Vagina (tissue), 2 donors: ENCODE measurements around the gene GLG1. TPM values are rescaled to one million over a fixed set of nuclear protein-coding genes. Genes with fewer than 3 reads are reported as not detected.
A peak's percentile ranks its signal among the peaks of the same experiment; 100 is the strongest.

Source experiments
- DNase-seq, 2 donors: peaks; one replicate each; pipeline ENCODE4 v3.0.0-alpha.2; 2017; ENCODE audit errors: extremely low spot score in 2 of 2
- H3K27ac ChIP-seq: fragments of 200-600 bp; sonication (generic); one replicate; pipeline ENCODE4 v1.5.1; 2019
- H3K27me3 ChIP-seq: fragments of 200-600 bp; sonication (generic); one replicate; pipeline ENCODE4 v1.5.1; 2019
- H3K36me3 ChIP-seq, 2 donors: fragments of 200-600 bp; sonication (generic); one replicate each; pipeline ENCODE4 v1.5.1; 2017 to 2019
- H3K4me1 ChIP-seq: fragments of 200-600 bp; sonication (generic); one replicate; pipeline ENCODE4 v1.5.1; 2019
- H3K4me3 ChIP-seq, 2 donors: fragments of 200-600 bp; sonication (generic); 1 replicate in 1 of 2; 2 replicates in 1 of 2; pipeline ENCODE4 v1.5.1; 2016 to 2019
- H3K9me3 ChIP-seq: fragments of 200-600 bp; sonication (generic); one replicate; pipeline ENCODE4 v1.5.1; 2019
- POLR2A ChIP-seq, 2 donors: fragments of 450-650 bp; IDR thresholded peaks; one replicate each; pipeline ENCODE4 v1.6.1; 2017; ENCODE audit warnings: antibody characterized with exemption in 2 of 2, mild to moderate bottlenecking in 2 of 2, moderate library complexity in 2 of 2
- POLR2AphosphoS5 ChIP-seq, 2 donors: sonication (generic); formaldehyde crosslinking; IDR thresholded peaks; one replicate each; pipeline ENCODE4 v1.9.0; 2017; ENCODE audit warnings: antibody characterized with exemption in 2 of 2, mild to moderate bottlenecking in 2 of 2, low read depth in 1 of 2; ENCODE audit not compliant: insufficient read depth in 1 of 2
- intact Hi-C: fragments of 100-400 bp; cut with DNase I; formaldehyde crosslinking; loops from one replicate; pipeline ENCODE4 v1.15.1; 2023
- total RNA-seq: library from RNA; depleted of rRNA; stranded (reverse); fragments of >200 nt; gene quantifications from one replicate; pipeline ENCODE4 v1.2.3, GENCODE V29; 2016
- TF ChIP-seq, protein P1 (sequence below), 3 experiments: fragments of 450-650 bp in 2 of 3; fragments of 200-600 bp in 1 of 3; sonication (generic) in 1 of 3; IDR thresholded peaks; one replicate each; pipeline ENCODE4 v1.5.1; 2017 to 2019; ENCODE audit warnings: antibody characterized with exemption in 3 of 3, mild to moderate bottlenecking in 2 of 3, moderate library complexity in 2 of 3

Gene GLG1
- total RNA-seq, 1 donor from 2014 or later: 76.9 TPM

GRCh38 chr16:74455619-74456289, 151.2 kb downstream of the GLG1 start:
- intact Hi-C loops: loop anchor here (10.0 kb wide), 1 partner anchor 1331 kb away; no protein-coding TSS in a partner anchor
- no peak overlapping the region for H3K4me3 ChIP-seq
- H3K36me3 ChIP-seq: peaks cover 0 to 51% of the 10 kb centered on the region in 2 donors
- DNase-seq: no peak
- H3K4me1 ChIP-seq: peaks cover 3% of the 10 kb centered on the region
- H3K9me3 ChIP-seq: no peaks in the 10 kb centered on the region
- TF ChIP-seq POLR2AphosphoS5 (IDR thresholded peaks at IDR 0.05; ENCODE audit: insufficient read depth in 1 of 2, low read depth in 1 of 2) (no peak), POLR2A (IDR thresholded peaks at IDR 0.05) (no peak)
- TF ChIP-seq, protein P1, sequence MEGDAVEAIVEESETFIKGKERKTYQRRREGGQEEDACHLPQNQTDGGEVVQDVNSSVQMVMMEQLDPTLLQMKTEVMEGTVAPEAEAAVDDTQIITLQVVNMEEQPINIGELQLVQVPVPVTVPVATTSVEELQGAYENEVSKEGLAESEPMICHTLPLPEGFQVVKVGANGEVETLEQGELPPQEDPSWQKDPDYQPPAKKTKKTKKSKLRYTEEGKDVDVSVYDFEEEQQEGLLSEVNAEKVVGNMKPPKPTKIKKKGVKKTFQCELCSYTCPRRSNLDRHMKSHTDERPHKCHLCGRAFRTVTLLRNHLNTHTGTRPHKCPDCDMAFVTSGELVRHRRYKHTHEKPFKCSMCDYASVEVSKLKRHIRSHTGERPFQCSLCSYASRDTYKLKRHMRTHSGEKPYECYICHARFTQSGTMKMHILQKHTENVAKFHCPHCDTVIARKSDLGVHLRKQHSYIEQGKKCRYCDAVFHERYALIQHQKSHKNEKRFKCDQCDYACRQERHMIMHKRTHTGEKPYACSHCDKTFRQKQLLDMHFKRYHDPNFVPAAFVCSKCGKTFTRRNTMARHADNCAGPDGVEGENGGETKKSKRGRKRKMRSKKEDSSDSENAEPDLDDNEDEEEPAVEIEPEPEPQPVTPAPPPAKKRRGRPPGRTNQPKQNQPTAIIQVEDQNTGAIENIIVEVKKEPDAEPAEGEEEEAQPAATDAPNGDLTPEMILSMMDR (IDR thresholded peaks at IDR 0.05): no peak
- no peak overlapping the region for H3K27ac ChIP-seq
- no peaks in the 10 kb centered on the region for H3K27me3 ChIP-seq

DNA sequence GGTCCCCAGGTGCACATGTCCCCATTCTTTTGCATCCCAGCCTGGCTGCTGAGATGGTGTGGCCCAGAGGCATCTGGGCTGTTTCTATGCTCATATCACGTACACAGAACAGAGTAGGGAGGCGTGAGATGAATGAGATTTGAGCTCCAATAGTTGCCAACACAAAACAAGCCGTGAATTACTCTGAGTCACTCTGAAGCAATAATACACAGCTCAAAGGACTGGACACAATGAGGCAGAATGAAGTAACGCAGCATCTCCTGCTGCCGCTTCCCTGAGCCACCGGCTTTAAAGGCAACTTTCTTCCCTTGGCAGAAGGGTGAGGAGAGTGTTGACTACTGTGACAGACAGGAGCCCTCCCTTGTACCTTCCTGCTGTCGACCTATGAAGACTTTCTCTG, 151.7 kb downstream of the GLG1 start:
- intact Hi-C loops: loop anchor here (10.0 kb wide), 1 partner anchor 1330 kb away; no protein-coding TSS in a partner anchor
- H3K9me3 ChIP-seq: no peaks in the 10 kb centered on the region
- TF ChIP-seq POLR2A (IDR thresholded peaks at IDR 0.05) (no peak), POLR2AphosphoS5 (IDR thresholded peaks at IDR 0.05; ENCODE audit: insufficient read depth in 1 of 2, low read depth in 1 of 2) (no peak)
- TF ChIP-seq, protein P1 (IDR thresholded peaks at IDR 0.05): no peak
- H3K4me3 ChIP-seq: no peak overlapping the region
- no peak for DNase-seq
- H3K27me3 ChIP-seq: no peaks in the 10 kb centered on the region
- peaks cover 9% of the 10 kb centered on the region for H3K4me1 ChIP-seq
- peaks cover 0 to 52% of the 10 kb centered on the region in 2 donors for H3K36me3 ChIP-seq
- no peak overlapping the region for H3K27ac ChIP-seq

- Histone ChIP-seq H3K4me1 (peaks cover 39% of the 10 kb centered on the region), H3K9me3 (no peaks in the 10 kb centered on the region), H3K36me3 (peaks cover 0 to 47% of the 10 kb centered on the region in 2 donors), H3K27me3 (no peaks in the 10 kb centered on the region), H3K4me3 (no peak overlapping the region), H3K27ac (peak overlapping the region; percentile 24)
- no peak for DNase-seq
- TF ChIP-seq POLR2A (IDR thresholded peaks at IDR 0.05) (no peak), POLR2AphosphoS5 (IDR thresholded peaks at IDR 0.05; ENCODE audit: insufficient read depth in 1 of 2, low read depth in 1 of 2) (no peak)
- TF ChIP-seq, protein P1 (IDR thresholded peaks at IDR 0.05): no peak
- intact Hi-C loops: loop anchor here (10.0 kb wide), 1 partner anchor 1327 kb away; no protein-coding TSS in a partner anchor
Measured at GRCh38 chr16:74451951-74452758, 154.8 kb downstream of the GLG1 start.

GRCh38 chr16:74450967-74451760, 155.8 kb downstream of the GLG1 start:
- intact Hi-C loops: loop anchor here (10.0 kb wide), 1 partner anchor 1326 kb away; no protein-coding TSS in a partner anchor
- Histone ChIP-seq H3K4me1 (peaks cover 45% of the 10 kb centered on the region), H3K9me3 (no peaks in the 10 kb centered on the region), H3K36me3 (peaks cover 0 to 38% of the 10 kb centered on the region in 2 donors), H3K4me3 (no peak overlapping the region), H3K27ac (peak overlapping the region; percentile 92), H3K27me3 (no peaks in the 10 kb centered on the region)
- TF ChIP-seq POLR2A (IDR thresholded peaks at IDR 0.05) (no peak), POLR2AphosphoS5 (IDR thresholded peaks at IDR 0.05; ENCODE audit: insufficient read depth in 1 of 2, low read depth in 1 of 2) (no peak)
- TF ChIP-seq, protein P1 (IDR thresholded peaks at IDR 0.05): no peak
- DNase-seq: no peak
